Lower leg skin (tissue), 3 donors: ENCODE measurements around the gene BCAP31.

Experiments used
- POLR2A ChIP-seq, 2 donors: fragments of 450-650 bp; IDR thresholded peaks; one replicate each; pipeline ENCODE4 v1.6.1; 2016 to 2017; ENCODE audit warnings: antibody characterized with exemption in 2 of 2, mild to moderate bottlenecking in 1 of 2, moderate library complexity in 1 of 2
- TF ChIP-seq, protein P1 (sequence below), 3 donors: fragments of 450-650 bp; IDR thresholded peaks; one replicate each; pipeline ENCODE4 v1.5.1; 2016; ENCODE audit warnings: antibody characterized with exemption in 3 of 3, mild to moderate bottlenecking in 3 of 3, moderate library complexity in 2 of 3

DNA sequence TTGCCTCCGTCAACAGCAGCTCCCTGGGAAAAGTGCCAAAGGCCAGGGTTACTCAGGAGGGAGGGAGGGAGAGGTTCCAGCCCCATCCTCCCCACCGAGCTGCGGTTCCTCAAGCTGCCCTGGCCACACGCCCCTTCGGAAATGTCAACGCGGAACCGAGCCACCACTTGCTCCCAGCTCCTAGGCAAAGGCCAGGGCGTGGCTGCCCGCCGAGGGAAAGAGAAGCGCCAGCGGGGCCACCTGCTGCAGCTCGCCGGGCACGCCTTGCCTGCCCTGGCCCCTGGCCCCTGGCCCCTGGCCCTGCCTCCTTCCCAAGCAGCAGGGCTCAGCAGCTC, 21.2 kb downstream of the BCAP31 start:
- TF ChIP-seq, protein P1, sequence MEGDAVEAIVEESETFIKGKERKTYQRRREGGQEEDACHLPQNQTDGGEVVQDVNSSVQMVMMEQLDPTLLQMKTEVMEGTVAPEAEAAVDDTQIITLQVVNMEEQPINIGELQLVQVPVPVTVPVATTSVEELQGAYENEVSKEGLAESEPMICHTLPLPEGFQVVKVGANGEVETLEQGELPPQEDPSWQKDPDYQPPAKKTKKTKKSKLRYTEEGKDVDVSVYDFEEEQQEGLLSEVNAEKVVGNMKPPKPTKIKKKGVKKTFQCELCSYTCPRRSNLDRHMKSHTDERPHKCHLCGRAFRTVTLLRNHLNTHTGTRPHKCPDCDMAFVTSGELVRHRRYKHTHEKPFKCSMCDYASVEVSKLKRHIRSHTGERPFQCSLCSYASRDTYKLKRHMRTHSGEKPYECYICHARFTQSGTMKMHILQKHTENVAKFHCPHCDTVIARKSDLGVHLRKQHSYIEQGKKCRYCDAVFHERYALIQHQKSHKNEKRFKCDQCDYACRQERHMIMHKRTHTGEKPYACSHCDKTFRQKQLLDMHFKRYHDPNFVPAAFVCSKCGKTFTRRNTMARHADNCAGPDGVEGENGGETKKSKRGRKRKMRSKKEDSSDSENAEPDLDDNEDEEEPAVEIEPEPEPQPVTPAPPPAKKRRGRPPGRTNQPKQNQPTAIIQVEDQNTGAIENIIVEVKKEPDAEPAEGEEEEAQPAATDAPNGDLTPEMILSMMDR (IDR thresholded peaks at IDR 0.05), result no peak
- no peak for TF ChIP-seq POLR2A (IDR thresholded peaks at IDR 0.05)
